ENCODE data around the gene PKD1L1.
"Not testable (repeated sequence)": the region's sequence is repeated elsewhere in the genome, so short reads cannot be mapped to it uniquely, and the experiment has no call there.

Gene PKD1L1

DNA sequence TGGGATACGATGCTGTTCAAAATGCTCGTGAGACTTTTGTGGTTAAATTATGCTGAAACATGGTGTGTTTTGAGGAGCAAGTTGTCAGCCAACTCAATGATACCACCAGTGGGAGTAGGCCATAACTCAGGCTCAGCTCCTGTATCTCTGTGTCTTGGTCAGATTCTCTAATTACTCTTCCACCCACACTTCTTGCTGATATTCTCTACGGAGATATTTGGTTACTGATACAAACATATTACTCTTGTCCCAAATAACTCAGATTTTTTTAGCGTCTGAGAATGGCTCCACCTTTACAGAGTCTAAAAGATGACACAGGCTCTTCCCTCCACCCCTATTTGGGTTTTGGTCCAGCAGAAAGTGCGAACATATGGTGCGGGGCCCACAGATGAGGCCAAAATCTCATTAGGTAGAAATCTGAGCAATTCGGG is 168.9 kb downstream of the PKD1L1 start:
- in situ Hi-C loops (cut with HindIII; ENCODE audit: low sequenced_read_pairs): loop anchor here (5.0 kb wide), 1 partner anchor 97 kb away; no protein-coding TSS in a partner anchor

DNA sequence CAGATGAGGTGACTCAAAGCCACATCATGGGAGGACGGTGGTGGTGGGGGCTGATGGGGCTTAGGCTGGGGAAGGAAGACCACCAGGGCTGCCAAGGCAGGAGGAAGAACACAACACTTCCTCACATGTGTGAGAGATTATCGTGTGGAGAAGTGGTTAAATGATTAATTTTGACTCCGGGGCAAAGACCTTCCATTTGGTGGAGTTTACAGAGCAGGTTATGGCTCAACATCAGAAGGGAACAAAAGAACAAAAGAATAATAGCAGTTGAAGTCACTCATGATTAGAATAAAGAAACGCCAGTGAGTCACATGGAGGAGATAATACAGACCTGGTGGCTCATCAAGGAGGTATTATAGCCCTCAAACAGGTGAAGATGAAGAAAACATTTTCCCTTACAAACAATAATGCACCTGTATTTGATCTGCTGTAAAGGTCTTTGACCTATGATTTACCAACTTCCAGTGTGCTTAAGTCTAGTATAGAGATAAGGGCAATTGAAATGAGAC is 170.1 kb downstream of the PKD1L1 start:
- in situ Hi-C loops (cut with HindIII; ENCODE audit: low sequenced_read_pairs): loop anchor here (5.0 kb wide), 1 partner anchor 96 kb away; no protein-coding TSS in a partner anchor

DNA sequence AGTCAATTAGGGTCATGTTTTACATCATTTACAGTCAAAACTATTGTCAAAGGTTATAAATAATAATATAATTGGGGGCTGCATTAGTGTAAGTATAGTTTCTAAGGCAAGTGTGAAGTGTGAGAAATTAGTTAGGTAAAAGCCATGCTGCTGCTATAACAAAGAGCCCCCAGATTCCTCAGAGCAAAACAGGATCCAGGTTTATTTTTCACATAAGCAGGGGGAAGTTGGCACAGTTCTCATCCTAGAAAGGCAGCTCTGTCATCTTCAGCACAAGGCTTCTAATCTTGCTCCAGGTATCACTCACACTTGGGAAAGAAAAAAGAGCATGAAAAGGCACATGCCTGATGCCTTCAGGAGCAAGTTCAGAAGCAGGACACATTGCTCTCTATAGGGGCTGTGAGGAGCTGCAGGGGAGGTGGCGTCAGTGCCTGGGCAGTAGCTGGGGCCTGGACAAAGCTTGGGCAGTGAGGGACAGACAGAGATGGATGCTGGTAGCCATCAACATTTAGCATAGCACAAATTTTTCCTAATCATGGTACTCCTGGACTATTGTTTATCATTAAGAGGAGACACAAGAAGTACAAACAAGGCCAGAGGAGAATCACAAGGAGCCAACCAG is 170.6 kb downstream of the PKD1L1 start:
- in situ Hi-C loops (cut with HindIII; ENCODE audit: low sequenced_read_pairs): loop anchor here (5.0 kb wide), 1 partner anchor 95 kb away; no protein-coding TSS in a partner anchor

DNA sequence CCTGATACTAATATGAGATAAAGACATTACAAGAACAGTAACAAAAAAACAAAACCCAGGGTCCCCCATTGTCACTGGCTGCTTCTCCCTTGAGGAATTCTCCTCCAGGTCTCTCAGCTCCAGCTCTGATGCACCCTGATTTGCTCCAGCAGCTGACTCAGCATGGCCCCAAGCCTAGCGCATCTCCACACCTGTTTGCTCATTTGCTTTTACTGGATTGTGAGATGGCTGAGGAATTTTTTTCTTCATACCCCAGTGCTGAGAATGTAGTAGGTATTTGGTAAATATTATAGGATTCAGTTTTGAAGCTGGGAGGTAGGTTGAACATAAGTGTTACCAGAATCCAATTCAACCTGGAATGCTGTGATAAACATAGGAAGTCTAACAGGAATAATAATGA is 171.9 kb downstream of the PKD1L1 start:
- in situ Hi-C loops (cut with HindIII; ENCODE audit: low sequenced_read_pairs): loop anchor here (5.0 kb wide), 1 partner anchor 94 kb away; no protein-coding TSS in a partner anchor

DNA sequence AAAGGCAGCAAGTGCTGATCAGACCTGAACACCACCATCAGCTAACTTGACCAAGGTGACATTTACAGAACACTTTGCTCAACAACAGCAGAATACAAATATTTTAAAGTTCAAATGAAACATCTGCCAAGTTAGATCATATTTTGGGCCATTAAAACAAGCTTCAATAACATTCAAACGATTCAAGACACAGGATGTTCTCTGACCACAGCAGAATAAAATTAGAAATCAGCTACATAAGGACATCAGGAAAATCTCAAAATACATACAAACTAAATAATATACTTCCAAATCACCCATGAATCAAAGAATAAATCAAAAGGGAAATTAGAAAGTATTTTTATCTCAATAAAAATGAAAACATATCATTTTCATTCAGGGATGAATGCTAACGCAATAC is 173.0 kb downstream of the PKD1L1 start:
- in situ Hi-C loops (cut with HindIII; ENCODE audit: low sequenced_read_pairs): loop anchor here (5.0 kb wide), 1 partner anchor 93 kb away; no protein-coding TSS in a partner anchor

GRCh38 chr7:47772492-47772891 is 175.8 kb downstream of the PKD1L1 start:
- in situ Hi-C loops (cut with HindIII; ENCODE audit: low sequenced_read_pairs): no loop called here

GRCh38 chr7:47771990-47772360 is 176.3 kb downstream of the PKD1L1 start:
- in situ Hi-C loops (cut with HindIII; ENCODE audit: low sequenced_read_pairs): no loop called here

- in situ Hi-C loops (cut with HindIII; ENCODE audit: low sequenced_read_pairs): no loop called here
Measured at GRCh38 chr7:47771336-47771989, 176.8 kb downstream of the PKD1L1 start.

- in situ Hi-C loops (cut with HindIII; ENCODE audit: low sequenced_read_pairs): no loop called here
Measured at GRCh38 chr7:47766126-47766525, 182.1 kb downstream of the PKD1L1 start.

DNA sequence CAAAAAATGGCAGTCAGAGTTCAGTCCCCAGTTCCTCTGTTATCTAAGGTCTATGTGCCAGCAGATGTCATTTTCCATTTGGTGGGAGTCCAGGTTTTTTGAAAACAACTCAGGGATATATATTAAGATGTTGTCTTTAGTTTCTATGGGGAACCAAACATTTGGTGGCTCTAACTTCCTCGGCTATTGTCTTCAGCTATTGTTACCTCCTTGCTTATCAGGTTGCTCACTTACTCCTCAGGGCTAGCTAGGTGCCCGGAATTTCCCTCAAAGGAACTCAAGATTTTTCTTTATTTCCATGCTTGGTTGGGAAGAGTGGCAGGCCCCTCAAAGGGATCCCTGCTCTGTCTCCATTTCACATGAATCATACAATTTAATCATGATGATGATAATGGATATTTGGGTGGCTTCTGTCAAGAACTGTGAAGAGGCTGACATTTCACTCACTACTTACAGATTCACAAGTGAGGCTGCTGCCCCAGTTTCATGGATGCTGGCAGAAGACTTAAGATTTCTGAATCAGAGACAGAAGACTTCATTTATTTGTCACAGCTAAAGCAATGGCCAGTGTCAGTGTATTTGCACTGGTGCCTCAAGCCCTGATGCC is 182.8 kb downstream of the PKD1L1 start:
- in situ Hi-C loops (cut with HindIII; ENCODE audit: low sequenced_read_pairs): no loop called here

GRCh38 chr7:47764746-47765145 is 183.5 kb downstream of the PKD1L1 start:
- in situ Hi-C loops (cut with HindIII; ENCODE audit: low sequenced_read_pairs): no loop called here

- in situ Hi-C loops (cut with HindIII; ENCODE audit: low sequenced_read_pairs): no loop called here
Measured at GRCh38 chr7:47763063-47763974, 184.9 kb downstream of the PKD1L1 start.

DNA sequence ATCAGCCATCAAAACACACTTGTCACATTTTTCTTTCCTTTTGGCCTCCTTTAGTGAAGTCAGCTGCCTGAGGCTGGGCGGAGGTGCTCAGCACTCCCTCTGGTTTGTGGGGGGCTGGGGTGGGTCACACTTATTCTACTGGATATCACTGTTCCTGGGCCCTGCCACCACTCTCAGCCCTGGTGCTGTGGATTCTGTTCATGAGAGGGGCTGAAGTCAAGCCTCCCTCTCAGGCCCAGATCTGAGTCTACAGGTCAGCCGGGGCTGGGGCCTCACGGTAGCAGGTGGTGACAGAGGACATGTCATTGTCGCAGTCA is 185.6 kb downstream of the PKD1L1 start:
- in situ Hi-C loops (cut with HindIII; ENCODE audit: low sequenced_read_pairs): no loop called here

GRCh38 chr7:47762207-47762606 is 186.1 kb downstream of the PKD1L1 start:
- in situ Hi-C loops (cut with HindIII; ENCODE audit: low sequenced_read_pairs): no loop called here

DNA sequence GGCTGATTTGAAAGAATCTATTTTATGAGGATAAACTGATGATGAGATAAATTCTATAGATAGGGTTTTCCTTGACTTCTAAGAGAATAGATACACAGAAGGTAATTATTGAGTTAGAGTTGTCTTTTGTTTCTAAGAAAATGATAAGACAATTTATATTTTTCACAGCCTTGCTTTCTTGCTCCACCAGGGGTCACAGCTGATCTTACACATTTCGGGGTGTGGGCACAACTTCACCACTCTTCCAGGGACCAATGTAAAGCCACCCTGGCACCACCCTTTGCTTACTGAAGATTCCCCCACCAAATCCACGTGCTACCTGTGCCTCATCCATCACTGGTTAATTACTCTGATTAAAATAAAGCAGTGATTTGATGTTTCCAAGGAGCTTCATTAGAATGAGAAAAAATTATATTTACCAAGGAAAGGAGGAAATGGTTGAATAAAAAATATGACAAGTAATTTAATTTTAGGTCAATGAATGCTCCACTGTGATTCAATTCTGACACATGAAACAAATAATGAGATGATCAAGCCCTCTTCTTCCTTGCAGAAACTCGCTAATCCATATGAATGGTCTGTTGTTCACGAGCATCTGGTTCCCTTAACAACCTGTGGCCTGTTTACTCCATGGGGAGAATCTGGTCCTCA is 189.1 kb downstream of the PKD1L1 start:
- in situ Hi-C loops (cut with HindIII; ENCODE audit: low sequenced_read_pairs): no loop called here

GRCh38 chr7:47758546-47758945 is 189.7 kb downstream of the PKD1L1 start:
- in situ Hi-C loops (cut with HindIII; ENCODE audit: low sequenced_read_pairs): no loop called here

DNA sequence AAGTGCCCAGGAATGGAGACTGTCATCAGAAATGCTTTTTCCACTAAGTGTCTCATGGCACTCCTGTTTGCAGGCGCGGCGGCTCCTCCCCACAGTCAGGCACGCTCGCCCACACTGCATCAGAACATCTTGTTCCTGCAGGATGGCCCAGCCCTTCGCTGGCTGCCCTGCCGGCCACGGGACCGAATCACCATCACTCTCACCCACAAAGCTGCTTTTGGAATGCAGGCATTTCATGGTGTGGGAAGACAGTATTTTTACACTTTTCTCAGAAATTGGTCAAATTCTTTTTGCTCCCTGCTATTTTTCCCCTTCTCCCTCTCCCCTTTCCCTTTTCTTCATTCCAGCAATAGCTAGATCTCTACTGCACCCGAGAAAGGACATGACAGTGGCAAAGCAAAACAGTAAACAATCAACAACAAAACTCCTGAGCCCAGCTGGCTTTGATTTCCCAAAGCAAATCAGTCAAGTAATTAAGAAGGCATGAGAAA is 190.3 kb downstream of the PKD1L1 start:
- in situ Hi-C loops (cut with HindIII; ENCODE audit: low sequenced_read_pairs): no loop called here

- in situ Hi-C loops (cut with HindIII; ENCODE audit: low sequenced_read_pairs): no loop called here
Measured at GRCh38 chr7:47756636-47757035, 191.6 kb downstream of the PKD1L1 start.

DNA sequence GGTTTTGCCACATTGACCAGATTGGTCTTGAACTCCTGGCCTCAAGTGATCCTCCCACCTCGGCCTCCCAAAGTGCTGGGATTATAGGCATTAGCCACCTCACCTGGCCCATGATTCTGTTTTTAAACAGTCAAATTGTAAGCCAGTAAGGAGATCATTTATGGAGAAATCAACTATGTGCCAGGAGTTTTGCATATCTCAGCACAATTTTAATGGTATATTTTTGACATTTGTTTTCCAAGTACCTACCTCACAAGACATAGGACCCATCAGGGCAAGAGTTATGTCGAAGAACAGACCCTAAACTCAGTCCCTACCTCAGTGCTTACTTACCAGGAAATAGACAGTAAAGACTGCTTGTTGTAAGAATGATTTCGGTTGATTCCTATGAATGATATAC is 193.0 kb downstream of the PKD1L1 start:
- in situ Hi-C loops (cut with HindIII; ENCODE audit: low sequenced_read_pairs): no loop called here

DNA sequence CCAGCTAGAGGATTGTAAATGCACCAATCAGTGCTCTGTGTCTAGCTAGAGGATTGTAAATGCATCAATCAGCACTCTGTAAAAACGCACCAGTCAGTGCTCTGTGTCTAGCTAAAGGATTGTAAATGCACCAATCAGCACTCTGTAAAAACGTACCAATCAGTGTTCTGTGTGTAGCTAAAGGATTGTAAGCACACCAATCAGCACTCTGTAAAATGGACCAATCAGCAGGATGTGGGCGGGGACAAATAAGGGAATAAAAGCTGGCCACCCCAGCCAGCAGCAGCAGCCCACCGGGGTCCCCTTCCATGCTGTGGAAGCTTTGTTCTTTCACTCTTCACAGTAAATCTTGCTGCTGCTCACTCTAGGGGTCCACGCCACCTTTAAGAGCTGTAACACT is 196.5 kb downstream of the PKD1L1 start:
- in situ Hi-C loops (cut with HindIII; ENCODE audit: low sequenced_read_pairs): not testable (repeated sequence)

Data from endothelial cell of hepatic sinusoid (primary cell).